Esophagus (tissue), 2 donors: ENCODE results near the gene NUDT3. TPM values are rescaled to one million over a fixed set of nuclear protein-coding genes. Genes with fewer than 3 reads are reported as not detected.

Experiments used
- H3K27ac ChIP-seq, 2 donors: one replicate each; pipeline ENCODE4 v1.5.1; 2013; ENCODE audit warnings: low read depth in 2 of 2, mild to moderate bottlenecking in 2 of 2, inconsistent platforms in 1 of 2, low read length in 1 of 2, moderate library complexity in 1 of 2
- H3K27me3 ChIP-seq, 2 donors: one replicate each; pipeline ENCODE4 v1.6.1; 2013; ENCODE audit warnings: low read length in 2 of 2, control low read depth in 1 of 2, mild to moderate bottlenecking in 1 of 2; ENCODE audit not compliant: insufficient read depth in 2 of 2, control insufficient read depth in 1 of 2
- H3K36me3 ChIP-seq, 2 donors: one replicate each; pipeline ENCODE4 v1.6.1; 2013; ENCODE audit warnings: low read length in 1 of 2; ENCODE audit not compliant: control insufficient read depth in 2 of 2, insufficient read depth in 2 of 2
- H3K4me1 ChIP-seq, 2 donors: one replicate each; pipeline ENCODE4 v1.6.1; 2013; ENCODE audit warnings: low read length in 1 of 2; ENCODE audit not compliant: control insufficient read depth in 2 of 2, insufficient read depth in 2 of 2
- H3K4me3 ChIP-seq, 2 donors: one replicate each; pipeline ENCODE4 v1.5.1; 2013; ENCODE audit warnings: low read length in 2 of 2, mild to moderate bottlenecking in 2 of 2, low read depth in 1 of 2, moderate library complexity in 1 of 2
- H3K9me3 ChIP-seq, 2 donors: one replicate each; pipeline ENCODE4 v1.6.1; 2013; ENCODE audit warnings: mild to moderate bottlenecking in 2 of 2, low read depth in 1 of 2, low read length in 1 of 2, moderate library complexity in 1 of 2; ENCODE audit not compliant: control insufficient read depth in 2 of 2, insufficient read depth in 1 of 2
- WGBS, 2 donors: extraction: QIAGEN DNeasy Blood & Tissue Kit; methylation state at CpG; one replicate each; pipeline ENCODE4 v1.1.7; 2013; 5-methylcytosine and 5-hydroxymethylcytosine counted together
- polyA plus RNA-seq, 2 donors: library from polyadenylated mRNA; stranded (reverse); fragments of 200-250 nt; gene quantifications; one replicate each; pipeline ENCODE4 v1.2.3, GENCODE V29; 2013
- donor health status: healthy with polysubstance abuse.
- donor health status: Bipolar disorder and iron deficiency.

NUDT3 gene
- polyA plus RNA-seq, 2 donors = 7.9 to 8.5 TPM

- H3K36me3 ChIP-seq = peaks cover 9 to 22% of the 10 kb centered on the region in 2 donors
- H3K4me1 ChIP-seq = peaks cover 7 to 11% of the 10 kb centered on the region in 2 donors
- WGBS, 2 donors = 85 to 92% methylated on average over 2 of the region's 2 CpGs
- no peak overlapping the region for H3K4me3 ChIP-seq
- no peaks in the 10 kb centered on the region for H3K9me3 ChIP-seq
- H3K27me3 ChIP-seq = no peaks in the 10 kb centered on the region
- no peak overlapping the region for H3K27ac ChIP-seq
Observed at GRCh38 chr6:34239893-34240292, 152.6 kb downstream of the NUDT3 start.

DNA sequence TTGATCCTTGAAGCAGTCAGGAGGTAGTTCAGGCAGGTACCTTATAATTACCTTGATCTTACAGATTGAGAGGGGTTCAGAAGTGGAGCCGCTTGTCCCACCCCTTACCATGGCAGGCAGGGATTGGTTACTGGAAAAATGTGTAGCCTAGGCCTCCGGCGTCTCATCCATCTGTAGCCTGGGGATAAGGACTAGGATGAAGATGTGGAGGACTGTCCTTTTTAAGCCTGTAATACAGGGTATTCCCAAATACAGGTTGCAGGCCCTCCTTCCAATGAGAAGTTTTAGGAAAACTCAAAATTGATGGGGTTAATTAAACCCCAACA lies 153.0 kb downstream of the NUDT3 start:
- WGBS, 2 donors = 60 to 72% methylated on average over 3 of the region's 3 CpGs
- no peaks in the 10 kb centered on the region for H3K9me3 ChIP-seq
- H3K4me3 ChIP-seq = no peak overlapping the region
- no peak overlapping the region for H3K27ac ChIP-seq
- H3K27me3 ChIP-seq = no peaks in the 10 kb centered on the region
- H3K36me3 ChIP-seq = peaks cover 9 to 22% of the 10 kb centered on the region in 2 donors
- peaks cover 7 to 12% of the 10 kb centered on the region in 2 donors for H3K4me1 ChIP-seq

DNA sequence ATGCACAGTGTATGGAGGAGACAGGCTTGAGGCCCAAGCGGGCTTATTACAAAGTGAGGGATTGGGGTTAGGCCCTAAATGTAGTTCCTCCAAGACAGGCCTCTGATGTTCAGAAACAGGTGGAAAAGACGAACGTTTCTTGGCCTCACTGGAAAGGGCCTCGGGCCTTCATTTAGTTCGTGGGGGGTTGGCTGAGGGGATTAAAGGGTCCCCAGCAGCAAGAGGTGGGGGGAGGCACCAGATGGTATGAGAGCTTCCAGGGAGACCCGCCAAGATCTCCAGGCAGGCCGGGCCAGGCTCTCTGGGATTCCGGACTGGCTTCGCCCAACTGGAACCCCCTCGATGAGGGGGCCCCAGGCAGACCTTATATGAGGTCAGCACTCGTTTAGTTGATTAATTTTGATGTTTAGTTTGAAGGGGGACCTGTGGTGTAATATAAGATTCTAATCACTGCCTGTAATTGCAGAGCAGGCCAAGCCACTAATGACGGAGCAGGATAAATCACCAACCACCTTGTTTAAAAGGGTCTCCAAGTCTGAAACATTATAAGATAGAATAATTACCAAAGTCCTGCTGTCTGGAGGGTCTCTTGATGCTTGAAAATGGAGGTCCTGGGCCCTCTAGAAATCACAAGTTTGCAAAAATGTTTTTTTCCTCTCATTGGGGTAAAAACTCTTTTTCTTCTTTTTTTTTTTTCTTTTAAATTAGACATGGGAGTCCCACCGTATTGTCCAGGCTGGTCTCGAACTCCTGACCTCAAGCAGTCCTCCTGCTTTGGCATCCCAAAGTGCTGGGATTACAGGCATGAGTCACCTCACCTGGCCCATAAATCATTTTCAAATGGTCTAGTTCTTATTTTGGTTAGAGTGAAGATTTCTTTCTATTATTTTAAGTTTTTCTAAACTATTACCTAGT lies 153.6 kb downstream of the NUDT3 start:
- 48 to 56% methylated on average over 14 of the region's 14 CpGs for WGBS, 2 donors
- Histone ChIP-seq H3K27me3 (no peaks in the 10 kb centered on the region), H3K9me3 (no peaks in the 10 kb centered on the region), H3K27ac (peak overlapping the region; percentile 96 to 98), H3K4me1 (peaks cover 2 to 7% of the 10 kb centered on the region in 2 donors), H3K4me3 (peak overlapping the region; percentile 75 to 81), H3K36me3 (peaks cover 9 to 21% of the 10 kb centered on the region in 2 donors)

DNA sequence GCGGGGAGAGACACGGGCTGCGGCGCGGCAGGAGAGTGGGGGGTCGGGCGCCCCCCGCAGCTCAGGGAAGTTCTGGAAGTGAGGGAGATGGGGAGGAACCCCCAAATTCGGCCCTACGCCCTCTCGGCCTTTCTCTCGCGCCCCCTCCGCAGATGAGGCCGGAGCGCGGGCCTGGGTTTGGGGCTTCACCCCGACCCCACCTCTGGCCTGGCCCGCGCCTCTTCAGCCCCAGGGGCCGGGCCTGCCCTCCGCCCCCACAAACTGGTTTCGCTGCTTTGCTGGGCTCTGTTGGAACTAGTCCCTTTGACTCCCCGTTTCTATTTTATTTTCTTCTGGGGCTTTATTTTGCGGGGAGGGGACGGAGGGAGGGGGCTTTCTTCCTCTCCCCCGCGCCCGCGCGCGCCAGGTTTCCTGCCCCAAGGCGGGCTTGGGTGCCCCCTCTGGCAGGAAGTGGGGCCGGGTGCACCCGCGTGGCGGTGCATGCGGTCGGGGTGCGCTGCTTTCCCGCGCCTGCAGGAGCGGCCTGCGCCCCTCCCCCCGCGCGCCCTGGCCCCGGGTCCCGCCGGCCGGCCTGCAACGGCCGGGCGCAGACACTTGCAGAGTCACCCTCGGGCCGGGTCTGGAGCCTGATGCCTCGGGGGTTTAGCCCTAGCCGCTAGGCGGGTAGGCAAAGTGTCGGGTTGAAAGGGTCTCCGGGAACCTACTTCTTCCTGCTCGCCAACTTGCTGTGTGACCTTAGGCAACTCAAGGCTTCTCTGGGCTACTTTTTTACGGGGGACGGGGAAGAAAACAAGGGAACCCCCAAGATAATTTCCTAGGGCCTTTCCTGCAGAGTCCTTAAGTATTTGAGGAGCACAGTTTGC lies 154.5 kb downstream of the NUDT3 start:
- Histone ChIP-seq H3K27ac (peak overlapping the region; percentile 96 to 98), H3K4me1 (peaks cover 2% of the 10 kb centered on the region in 2 donors), H3K9me3 (no peaks in the 10 kb centered on the region), H3K4me3 (peak overlapping the region; percentile 75 to 81), H3K36me3 (peaks cover 9 to 21% of the 10 kb centered on the region in 2 donors), H3K27me3 (no peaks in the 10 kb centered on the region)
- WGBS, 2 donors = 4 to 7% methylated on average over 44 to 64 of the region's 64 CpGs

- Histone ChIP-seq H3K27ac (peak overlapping the region; percentile 96 to 98), H3K4me1 (peaks cover 2% of the 10 kb centered on the region in 2 donors), H3K36me3 (peaks cover 9 to 14% of the 10 kb centered on the region in 2 donors), H3K9me3 (no peaks in the 10 kb centered on the region), H3K4me3 (peak overlapping the region; percentile 75 to 81), H3K27me3 (no peaks in the 10 kb centered on the region)
- 0 to 1% methylated on average over 11 to 77 of the region's 78 CpGs for WGBS, 2 donors
Observed at GRCh38 chr6:34237316-34237721, 155.2 kb downstream of the NUDT3 start.

DNA sequence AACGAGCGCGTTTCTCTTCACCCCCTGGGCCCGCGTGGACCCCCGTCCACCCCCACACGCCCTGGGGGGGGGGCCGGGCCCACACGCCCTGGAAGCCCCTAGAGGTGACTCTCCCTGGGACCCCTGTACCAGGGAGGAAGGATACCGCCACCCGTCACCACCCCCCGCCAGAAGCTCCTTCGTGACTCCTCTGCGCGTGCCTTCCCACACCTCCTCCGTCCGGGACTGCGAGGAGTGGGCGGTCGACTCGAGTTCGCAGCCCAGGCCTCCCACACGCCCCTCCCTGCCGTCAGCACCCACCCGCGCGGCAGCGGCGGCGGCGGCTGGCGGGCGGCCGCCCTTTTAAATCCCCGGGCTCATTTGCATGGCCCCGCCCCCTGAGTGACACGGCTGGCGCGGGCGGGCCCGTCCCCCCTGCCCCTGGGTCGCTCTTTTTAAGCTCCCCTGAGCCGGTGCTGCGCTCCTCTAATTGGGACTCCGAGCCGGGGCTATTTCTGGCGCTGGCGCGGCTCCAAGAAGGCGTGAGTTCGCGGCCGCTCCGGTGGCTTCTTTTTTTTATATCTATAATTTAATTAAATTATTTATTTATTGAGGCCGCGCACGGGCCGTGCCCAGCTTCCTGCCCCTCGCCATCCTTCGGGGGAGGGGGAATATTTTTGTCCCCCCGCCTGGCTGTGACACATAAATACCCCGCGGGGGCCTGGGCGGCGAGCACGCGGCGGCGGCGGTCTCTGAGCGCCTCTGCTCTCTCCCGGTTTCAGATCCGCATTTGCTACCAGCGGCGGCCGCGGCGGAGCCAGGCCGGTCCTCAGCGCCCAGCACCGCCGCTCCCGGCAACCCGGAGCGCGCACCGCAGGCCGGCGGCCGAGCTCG lies 155.8 kb downstream of the NUDT3 start, which contains the start of gene HMGA1:
Gene HMGA1 (plus strand): TSS at position 431 of the 873 bp plus-strand sequence. CDS start 3,908 bp downstream, outside the sequence.
- Histone ChIP-seq H3K27ac (peak within 1 kb of the TSS; percentile 96 to 98), H3K4me1 (peaks cover 2 to 4% of the 10 kb centered on the region in 2 donors), H3K36me3 (peaks cover 4 to 9% of the 10 kb centered on the region in 2 donors), H3K27me3 (no peaks in the 10 kb centered on the region), H3K4me3 (peak within 1 kb of the TSS; percentile 75 to 81), H3K9me3 (no peaks in the 10 kb centered on the region)
- WGBS, 2 donors = 1 to 2% methylated on average over 73 to 91 of the region's 91 CpGs

DNA sequence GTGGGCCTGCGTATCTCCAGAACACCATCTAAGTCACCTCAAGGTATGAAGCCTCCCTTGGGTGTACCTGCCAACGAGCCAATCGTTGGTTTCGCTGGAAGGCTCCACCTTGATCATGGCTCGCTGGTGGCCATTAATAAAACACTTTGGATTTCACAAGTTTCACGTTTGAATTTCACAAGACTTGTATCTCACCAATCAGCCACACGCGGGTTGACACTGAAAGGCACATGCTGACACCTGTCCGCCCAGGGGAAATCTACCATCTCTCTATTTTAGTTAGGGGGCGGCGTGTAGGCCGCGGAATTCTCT lies 156.4 kb downstream of the NUDT3 start:
- 18 to 19% methylated on average over 13 of the region's 13 CpGs for WGBS, 2 donors
- Histone ChIP-seq H3K27me3 (no peaks in the 10 kb centered on the region), H3K4me1 (peaks cover 2 to 4% of the 10 kb centered on the region in 2 donors)

DNA sequence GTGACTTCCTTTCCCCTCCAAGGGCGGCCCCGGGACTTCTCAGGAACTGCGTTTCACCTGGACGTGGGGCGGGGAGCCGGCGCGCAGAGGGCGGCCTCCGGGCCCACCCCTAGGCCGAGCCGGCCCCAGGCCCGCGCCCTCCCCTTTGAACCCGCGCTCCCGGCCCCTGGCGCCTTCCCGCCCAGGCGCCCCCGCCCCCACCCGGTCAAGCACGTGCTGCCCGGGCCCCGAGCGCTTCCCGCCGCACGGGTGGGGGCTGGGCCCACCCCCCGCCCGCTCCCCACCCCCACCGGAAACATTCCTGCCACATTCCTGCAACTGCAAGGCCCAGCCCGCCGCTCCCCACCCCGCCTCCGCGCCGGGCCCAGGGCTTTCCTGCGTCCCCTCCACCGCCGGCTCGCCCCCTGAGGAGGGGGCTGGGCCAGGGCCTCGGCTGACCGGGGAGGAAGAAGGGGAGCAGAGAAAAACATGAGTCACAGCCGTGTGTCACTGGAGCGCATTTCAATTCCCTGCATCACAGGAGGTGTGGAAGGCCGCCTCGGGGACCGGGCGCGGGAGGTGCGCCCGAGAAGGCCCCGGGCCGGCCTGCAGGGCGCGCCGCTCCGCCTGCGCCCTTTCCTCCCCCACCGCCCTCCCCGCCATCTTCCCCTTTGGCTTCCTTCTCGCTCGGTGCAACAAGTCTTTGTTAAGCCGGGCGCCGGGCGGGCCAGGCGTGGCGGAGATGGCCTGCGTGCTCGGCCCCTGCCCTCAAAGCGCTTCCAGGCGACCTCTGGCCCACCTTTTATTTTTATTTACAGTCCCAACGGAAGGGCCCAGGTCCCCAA lies 156.9 kb downstream of the NUDT3 start:
- H3K4me1 ChIP-seq = peaks cover 2 to 7% of the 10 kb centered on the region in 2 donors
- no peaks in the 10 kb centered on the region for H3K9me3 ChIP-seq
- H3K27ac ChIP-seq = peak overlapping the region; percentile 96 to 98
- H3K4me3 ChIP-seq = peak overlapping the region; percentile 59 to 81
- no peaks in the 10 kb centered on the region for H3K27me3 ChIP-seq
- WGBS, 2 donors = 9 to 13% methylated on average over 54 to 75 of the region's 75 CpGs
- no peaks in the 10 kb centered on the region for H3K36me3 ChIP-seq

More for the DNA sequence above, 156.4 kb downstream of the NUDT3 start:
- peaks cover 0 to 4% of the 10 kb centered on the region in 2 donors for H3K36me3 ChIP-seq
- peak overlapping the region; percentile 96 to 98 for H3K27ac ChIP-seq
- H3K4me3 ChIP-seq = peak overlapping the region; percentile 59 to 81
- no peaks in the 10 kb centered on the region for H3K9me3 ChIP-seq
